Heart left ventricle (tissue), 13 donors: Measurements from ENCODE around the gene FAM163B.
A peak's percentile ranks its signal among the peaks of the same experiment; 100 is the strongest.

Experiments used
- CTCF ChIP-seq, 12 donors: fragments of 200-600 bp; sonication (generic) in 4 of 12; IDR thresholded peaks; one replicate each; pipeline versions ENCODE4 v1.5.0 to v1.8.0; 2018 to 2022; ENCODE audit warnings: antibody characterized with exemption in 12 of 12, mild to moderate bottlenecking in 5 of 12
- POLR2A ChIP-seq, 2 donors: fragments of 450-650 bp; IDR thresholded peaks; one replicate each; pipeline ENCODE4 v1.6.1; 2017; ENCODE audit warnings: antibody characterized with exemption in 2 of 2, mild to moderate bottlenecking in 2 of 2, moderate library complexity in 2 of 2
- donor health status: ischemic (EF 13 %, LVEDD 7.1; RV severe dilation, severe dysfunction).
- donor health status: DM: no; HTN: yes; CAD: no.
- donor health status: DM: no; HTN: no; CAD: no.
- donor health status: ischemic (EF 25% LVEDD 6.9; RV normal size, moderate dysfunction).
- donor health status: ischemic (EF 25% LVEDD 5.7; RV mildly dilated, moderate dysfunction).
- donor health status: ischemic (EF 35%, LVEDD 5.7; RV mildly dilated, moderate dysfunction).
- donor health status: nonischemic (EF 11% LVEDD 7.7; RV severe dilation, severe dysfunction).
- donor health status: DM: yes; HTN: yes; CAD: no.
- donor health status: PGD.
- donor health status: ischemic (EF 29% LVEDD 5.4; RV normal size, mild dysfunction).
- donor health status: nonischemic (EF 23%, LVEDD 6.1; RV moderate dilation, normal function).

- TF ChIP-seq CTCF (IDR thresholded peaks at IDR 0.05), result peak in 1 of 12 donors; percentile 19
- TF ChIP-seq POLR2A (IDR thresholded peaks at IDR 0.05), result no peak
Observed at GRCh38 chr9:133564451-133565116, 44.6 kb downstream of the FAM163B start.
